Neural progenitor cell (in vitro differentiated cells): ENCODE measurements around the gene RAB13. TPM values are rescaled to one million over a fixed set of nuclear protein-coding genes. Genes with fewer than 3 reads are reported as not detected.

Experiments
- DNase-seq: peaks from one replicate; pipeline ENCODE4 v3.0.0-alpha.2; 2016; ENCODE audit warnings: low spot score
- H2AFZ ChIP-seq: fragments of 200-600 bp; sonication (generic); replicated peaks from 2 replicates; pipeline ENCODE4 v1.6.1; 2016; ENCODE audit warnings: antibody characterized with exemption
- H3F3A ChIP-seq: fragments of 200-600 bp; sonication (generic); 2 replicates; pipeline ENCODE4 v1.6.1; 2016; ENCODE audit warnings: antibody characterized with exemption, low read depth
- H3K27ac ChIP-seq: fragments of 200-600 bp; sonication (generic); 2 replicates; pipeline ENCODE4 v1.5.1; 2016; ENCODE audit warnings: mild to moderate bottlenecking
- H3K27me3 ChIP-seq: fragments of 200-600 bp; sonication (generic); 2 replicates; pipeline ENCODE4 v1.6.1; 2016; ENCODE audit warnings: mild to moderate bottlenecking, moderate library complexity
- H3K36me3 ChIP-seq: fragments of 200-600 bp; sonication (generic); 2 replicates; pipeline ENCODE4 v1.5.1; 2016
- H3K4me1 ChIP-seq: fragments of 200-600 bp; sonication (generic); 2 replicates; pipeline ENCODE4 v1.6.1; 2016; ENCODE audit warnings: mixed run types
- H3K4me2 ChIP-seq: fragments of 200-600 bp; sonication (generic); 2 replicates; pipeline ENCODE4 v1.6.1; 2016
- H3K4me3 ChIP-seq: fragments of 200-600 bp; sonication (generic); 2 replicates; pipeline ENCODE4 v1.5.1; 2016
- H3K79me2 ChIP-seq: fragments of 200-600 bp; sonication (generic); 2 replicates; pipeline ENCODE4 v1.6.1; 2016; ENCODE audit warnings: low read depth
- H3K9ac ChIP-seq: fragments of 200-600 bp; sonication (generic); 2 replicates; pipeline ENCODE4 v1.6.1; 2016
- H3K9me3 ChIP-seq: fragments of 200-600 bp; sonication (generic); 2 replicates; pipeline ENCODE4 v1.5.1; 2016; ENCODE audit warnings: low read depth
- H4K20me1 ChIP-seq: fragments of 200-600 bp; sonication (generic); 2 replicates; pipeline ENCODE4 v1.6.1; 2016; ENCODE audit warnings: low read depth
- H3K27ac Mint-ChIP-seq: 3 replicates; pipeline ENCODE4 v1.8.0; 2021; ENCODE audit warnings: mixed read lengths
- H3K27me3 Mint-ChIP-seq: 2 replicates; pipeline ENCODE4 v1.8.0; 2022; ENCODE audit warnings: low read depth, mild to moderate bottlenecking, inconsistent platforms, moderate library complexity, mixed read lengths; ENCODE audit not compliant: insufficient read depth
- H3K36me3 Mint-ChIP-seq: 3 replicates; pipeline ENCODE4 v1.8.0; 2021; ENCODE audit warnings: mixed read lengths
- H3K4me1 Mint-ChIP-seq: 3 replicates; pipeline ENCODE4 v1.8.0; 2021; ENCODE audit warnings: mixed read lengths
- H3K4me3 Mint-ChIP-seq: 3 replicates; pipeline ENCODE4 v1.8.0; 2021; ENCODE audit warnings: mild to moderate bottlenecking, moderate library complexity, mixed read lengths
- H3K9me3 Mint-ChIP-seq: 3 replicates; pipeline ENCODE4 v1.8.0; 2020; ENCODE audit warnings: mixed read lengths
- EZH2 ChIP-seq: fragments of 200-600 bp; sonication (generic); IDR thresholded peaks from 2 replicates; pipeline ENCODE4 v1.6.1; 2017; ENCODE audit warnings: antibody characterized with exemption, mild to moderate bottlenecking, moderate library complexity
- EZH2phosphoT487 ChIP-seq: fragments of 200-600 bp; sonication (generic); IDR thresholded peaks from 2 replicates; pipeline ENCODE4 v1.6.1; 2017; ENCODE audit warnings: antibody characterized with exemption
- total RNA-seq: library from RNA; depleted of rRNA; stranded (reverse); fragments of >200 nt; gene quantifications from 2 replicates; pipeline ENCODE4 v1.2.3, GENCODE V29; 2015; ENCODE audit warnings: low replicate concordance
- TF ChIP-seq, protein P1 (sequence below): fragments of 200-600 bp; sonication (generic); IDR thresholded peaks from 2 replicates; pipeline ENCODE4 v1.5.1; 2017; ENCODE audit warnings: antibody characterized with exemption, mild to moderate bottlenecking

Gene RAB13
- total RNA-seq, 1 donor from 2014 or later, result 14.3 TPM

DNA sequence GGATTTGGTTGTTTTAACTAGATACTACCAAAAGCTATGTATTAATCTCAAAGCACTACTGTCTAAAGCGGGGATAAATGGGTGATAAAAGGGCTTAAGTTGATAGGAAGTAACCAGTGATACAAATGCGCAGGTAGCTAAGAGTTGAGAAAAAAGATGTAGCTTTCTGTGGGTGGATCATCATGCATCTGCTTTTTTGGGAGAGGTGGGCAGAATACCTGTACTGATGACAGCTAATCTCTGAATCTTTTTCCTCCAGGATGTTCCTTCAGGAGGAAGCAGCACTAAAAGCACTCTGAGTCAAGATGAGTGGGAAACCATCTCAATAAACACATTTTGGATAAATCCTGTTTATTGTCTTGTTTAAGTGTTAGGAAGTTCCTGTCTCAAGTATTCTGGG, 5.7 kb upstream of the RAB13 start:
- DNase-seq, result no peak
- Histone ChIP-seq H3K27me3 (no peaks in the 10 kb centered on the region), H3K36me3 (peaks cover 14% of the 10 kb centered on the region), H3K4me3 (peak overlapping the region; percentile 87), H3F3A (peaks cover 62% of the 10 kb centered on the region), H4K20me1 (peaks cover 18% of the 10 kb centered on the region), H3K9ac (peak overlapping the region; percentile 87), H2AFZ (no peak overlapping the region), H3K79me2 (peaks cover 29% of the 10 kb centered on the region), H3K9me3 (no peaks in the 10 kb centered on the region), H3K27ac (peak overlapping the region; percentile 34), H3K4me2 (peak overlapping the region; percentile 100), H3K4me1 (peaks cover 14% of the 10 kb centered on the region)
- Mint-ChIP-seq H3K4me3 (peak overlapping the region; percentile 98), H3K27me3 (peaks cover 6% of the 10 kb centered on the region), H3K4me1 (peaks cover 23% of the 10 kb centered on the region), H3K9me3 (no peaks in the 10 kb centered on the region), H3K27ac (no peak overlapping the region), H3K36me3 (peaks cover 30% of the 10 kb centered on the region)
- no peak for TF ChIP-seq EZH2
- no peak for TF ChIP-seq EZH2phosphoT487
- TF ChIP-seq, protein P1, sequence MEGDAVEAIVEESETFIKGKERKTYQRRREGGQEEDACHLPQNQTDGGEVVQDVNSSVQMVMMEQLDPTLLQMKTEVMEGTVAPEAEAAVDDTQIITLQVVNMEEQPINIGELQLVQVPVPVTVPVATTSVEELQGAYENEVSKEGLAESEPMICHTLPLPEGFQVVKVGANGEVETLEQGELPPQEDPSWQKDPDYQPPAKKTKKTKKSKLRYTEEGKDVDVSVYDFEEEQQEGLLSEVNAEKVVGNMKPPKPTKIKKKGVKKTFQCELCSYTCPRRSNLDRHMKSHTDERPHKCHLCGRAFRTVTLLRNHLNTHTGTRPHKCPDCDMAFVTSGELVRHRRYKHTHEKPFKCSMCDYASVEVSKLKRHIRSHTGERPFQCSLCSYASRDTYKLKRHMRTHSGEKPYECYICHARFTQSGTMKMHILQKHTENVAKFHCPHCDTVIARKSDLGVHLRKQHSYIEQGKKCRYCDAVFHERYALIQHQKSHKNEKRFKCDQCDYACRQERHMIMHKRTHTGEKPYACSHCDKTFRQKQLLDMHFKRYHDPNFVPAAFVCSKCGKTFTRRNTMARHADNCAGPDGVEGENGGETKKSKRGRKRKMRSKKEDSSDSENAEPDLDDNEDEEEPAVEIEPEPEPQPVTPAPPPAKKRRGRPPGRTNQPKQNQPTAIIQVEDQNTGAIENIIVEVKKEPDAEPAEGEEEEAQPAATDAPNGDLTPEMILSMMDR, result no peak

- Histone ChIP-seq H3K27me3 (no peaks in the 10 kb centered on the region), H3K79me2 (peaks cover 29% of the 10 kb centered on the region), H4K20me1 (peaks cover 18% of the 10 kb centered on the region), H3K4me2 (peak overlapping the region; percentile 100), H3K4me3 (peak overlapping the region; percentile 87), H2AFZ (no peak overlapping the region), H3K4me1 (peaks cover 14% of the 10 kb centered on the region), H3F3A (peaks cover 61% of the 10 kb centered on the region), H3K9me3 (no peaks in the 10 kb centered on the region), H3K36me3 (peaks cover 14% of the 10 kb centered on the region), H3K27ac (peak overlapping the region; percentile 34), H3K9ac (peak overlapping the region; percentile 87)
- Mint-ChIP-seq H3K27ac (peak overlapping the region; percentile 39), H3K9me3 (no peaks in the 10 kb centered on the region), H3K36me3 (peaks cover 30% of the 10 kb centered on the region), H3K27me3 (peaks cover 6% of the 10 kb centered on the region), H3K4me1 (peaks cover 28% of the 10 kb centered on the region), H3K4me3 (peak overlapping the region; percentile 98)
- TF ChIP-seq EZH2phosphoT487 (no peak), EZH2 (no peak)
- TF ChIP-seq, protein P1, result no peak
- DNase-seq, result no peak
Measured at GRCh38 chr1:153991151-153991630, 5.1 kb upstream of the RAB13 start.

DNA sequence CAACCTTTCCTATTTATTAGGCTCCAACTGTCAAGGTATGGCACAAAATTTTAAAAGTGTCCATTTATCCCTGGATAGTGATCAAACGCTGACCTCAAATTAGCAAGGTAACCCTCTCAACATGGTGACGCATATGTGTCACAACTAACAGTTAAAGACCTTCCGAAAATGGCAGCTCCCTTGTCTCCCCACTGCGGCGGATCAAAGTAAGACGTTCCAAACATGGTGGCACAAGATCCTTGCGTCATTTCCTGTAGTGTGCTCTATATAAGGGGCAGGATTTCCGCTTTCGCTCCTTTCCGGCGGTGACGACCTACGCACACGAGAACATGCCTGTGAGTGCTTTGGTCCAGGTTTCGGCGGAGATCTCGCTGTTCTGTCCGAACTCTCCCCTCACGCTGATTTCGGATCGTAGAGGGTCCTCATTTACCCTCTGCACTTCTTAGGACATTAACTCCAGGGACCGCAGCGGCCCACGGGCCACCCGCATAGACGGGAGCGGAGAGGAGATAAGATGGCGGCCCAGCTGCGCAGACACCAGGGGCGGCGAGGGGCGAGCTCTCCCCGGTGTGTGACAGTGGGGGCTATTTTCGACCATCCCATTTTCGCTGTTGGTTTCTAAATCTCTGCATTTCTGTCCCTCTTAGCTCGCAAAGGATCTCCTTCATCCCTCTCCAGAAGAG, 4.5 kb upstream of the RAB13 start, which contains the start of gene RPS27:
RPS27 (plus strand) TSS at position 295 of the 683 bp plus-strand sequence; CDS start at position 330, 35 bp downstream.
- Histone ChIP-seq H3K79me2 (peaks cover 31% of the 10 kb centered on the region), H3K4me1 (peaks cover 14% of the 10 kb centered on the region), H3F3A (peaks cover 57% of the 10 kb centered on the region), H3K27ac (peak within 1 kb of the TSS; percentile 34), H3K4me2 (peak within 1 kb of the TSS; percentile 100), H3K27me3 (no peaks in the 10 kb centered on the region), H4K20me1 (peaks cover 18% of the 10 kb centered on the region), H2AFZ (peak within 1 kb of the TSS; percentile 66), H3K4me3 (peak within 1 kb of the TSS; percentile 87), H3K36me3 (peaks cover 14% of the 10 kb centered on the region), H3K9ac (peak within 1 kb of the TSS; percentile 87), H3K9me3 (no peaks in the 10 kb centered on the region)
- peak; percentile 99 for DNase-seq
- Mint-ChIP-seq H3K36me3 (peaks cover 29% of the 10 kb centered on the region), H3K27ac (peak within 1 kb of the TSS; percentile 98), H3K4me3 (peak within 1 kb of the TSS; percentile 98), H3K4me1 (peaks cover 28% of the 10 kb centered on the region), H3K9me3 (no peaks in the 10 kb centered on the region), H3K27me3 (peaks cover 6% of the 10 kb centered on the region)
- no peak for TF ChIP-seq EZH2phosphoT487
- TF ChIP-seq EZH2, result no peak
- TF ChIP-seq, protein P1, result no peak
